Stimulated activated CD8-positive, alpha-beta memory T cell treated with anti-CD3 and anti-CD28 coated beads, Interleukin-2, amount 100 ng/mL, for 1 hour (primary cell): Measurements from ENCODE around the gene RAPGEF3.
A peak's percentile ranks its signal among the peaks of the same experiment; 100 is the strongest.

Experiments
- DNase-seq, 2 donors: peaks; one replicate each; pipeline ENCODE4 v3.0.0-alpha.2; 2020; ENCODE audit warnings: low read depth in 2 of 2

RAPGEF3 gene

GRCh38 chr12:47722941-47723631 is 35.6 kb downstream of the RAPGEF3 start:
- no peak for DNase-seq

- no peak for DNase-seq
Observed at GRCh38 chr12:47722136-47722834, 36.4 kb downstream of the RAPGEF3 start.

- DNase-seq: no peak
Observed at GRCh38 chr12:47721431-47721973, 37.2 kb downstream of the RAPGEF3 start.

- DNase-seq: no peak
Observed at GRCh38 chr12:47718531-47718930, 40.1 kb downstream of the RAPGEF3 start.

GRCh38 chr12:47717443-47718193 is 41.1 kb downstream of the RAPGEF3 start:
- DNase-seq: no peak

GRCh38 chr12:47717046-47717442 is 41.6 kb downstream of the RAPGEF3 start:
- no peak for DNase-seq

GRCh38 chr12:47715877-47716548 is 42.7 kb downstream of the RAPGEF3 start:
- no peak for DNase-seq

- peak; percentile 59 to 69 for DNase-seq
Observed at GRCh38 chr12:47715393-47715876, 43.2 kb downstream of the RAPGEF3 start.

- no peak for DNase-seq
Observed at GRCh38 chr12:47714826-47715386, 43.8 kb downstream of the RAPGEF3 start.

- DNase-seq: no peak
Observed at GRCh38 chr12:47712171-47712570, 46.5 kb downstream of the RAPGEF3 start.

GRCh38 chr12:47711448-47711847 is 47.2 kb downstream of the RAPGEF3 start:
- DNase-seq: no peak

GRCh38 chr12:47710278-47710677 is 48.4 kb downstream of the RAPGEF3 start:
- DNase-seq: no peak

GRCh38 chr12:47709671-47710070 is 49.0 kb downstream of the RAPGEF3 start:
- no peak for DNase-seq

- no peak for DNase-seq
Observed at GRCh38 chr12:47709237-47709636, 49.4 kb downstream of the RAPGEF3 start.

- no peak for DNase-seq
Observed at GRCh38 chr12:47707905-47708543, 50.7 kb downstream of the RAPGEF3 start.

- DNase-seq: no peak
Observed at GRCh38 chr12:47707355-47707754, 51.3 kb downstream of the RAPGEF3 start.

GRCh38 chr12:47705566-47706425 is 52.9 kb downstream of the RAPGEF3 start, which contains the start of gene RPAP3:
Gene RPAP3, minus strand, starts transcription at chr12:47706030. Its CDS starts 3,190 bp downstream, at chr12:47702840.
- DNase-seq: peak; percentile 97 to 98

GRCh38 chr12:47705229-47705565 is 53.5 kb downstream of the RAPGEF3 start:
- DNase-seq: no peak

GRCh38 chr12:47704719-47705118 is 54.0 kb downstream of the RAPGEF3 start:
- no peak for DNase-seq

- DNase-seq: no peak
Observed at GRCh38 chr12:47700263-47700662, 58.4 kb downstream of the RAPGEF3 start.
